Naive thymus-derived CD4-positive, alpha-beta T cell (primary cell): ENCODE data around the gene CISD1. TPM values are rescaled to one million over a fixed set of nuclear protein-coding genes. Genes with fewer than 3 reads are reported as not detected.
"Not testable (repeated sequence)": the region's sequence is repeated elsewhere in the genome, so short reads cannot be mapped to it uniquely, and the experiment has no call there.

ENCODE experiments used
- ATAC-seq: fragments of 150-1000 bp; cut with Tn5 transposase; 2 replicates; pipeline ENCODE4 v1.10.0; 2021; ENCODE audit warnings: mild to moderate bottlenecking, moderate library complexity
- CTCF ChIA-PET: fragments of 350-600 bp; sonication (Branson Sonifier 250); formaldehyde crosslinking; loops from one replicate; lab custom pipeline; 2021; ENCODE audit warnings: antibody characterized with exemption; lab: Charles Lee
- POLR2A ChIA-PET: fragments of 350-600 bp; sonication (Branson Sonifier 250); formaldehyde crosslinking; loops from one replicate; lab custom pipeline; 2021; ENCODE audit warnings: antibody characterized with exemption, inconsistent platforms; lab: Charles Lee
- DNase-seq, 9 donors: peaks; one replicate each; pipeline versions ENCODE4 v3.0.0 to v3.0.0-alpha.2; 2020 to 2022; ENCODE audit warnings: mixed read lengths in 1 of 9
- H3K27ac ChIP-seq: one replicate; pipeline ENCODE4 v1.7.0; 2013; ENCODE audit warnings: mild to moderate bottlenecking, low read depth, low read length, moderate library complexity
- H3K27me3 ChIP-seq, 2 donors: one replicate each; pipeline ENCODE4 v1.7.0; 2013; ENCODE audit warnings: low read length in 2 of 2, mild to moderate bottlenecking in 2 of 2, moderate library complexity in 2 of 2; ENCODE audit not compliant: control insufficient read depth in 2 of 2, insufficient read depth in 2 of 2
- H3K36me3 ChIP-seq, 3 experiments: 1 replicate in 2 of 3; 2 replicates in 1 of 3; pipeline ENCODE4 v1.7.0; 2013; ENCODE audit warnings: low read length in 3 of 3, mild to moderate bottlenecking in 3 of 3, moderate library complexity in 1 of 3; ENCODE audit not compliant: insufficient read depth in 3 of 3, control insufficient read depth in 2 of 3
- H3K4me1 ChIP-seq, 2 donors: one replicate each; pipeline ENCODE4 v1.7.0; 2013; ENCODE audit warnings: low read length in 2 of 2, mild to moderate bottlenecking in 2 of 2, moderate library complexity in 1 of 2; ENCODE audit not compliant: control insufficient read depth in 2 of 2, insufficient read depth in 2 of 2
- H3K4me3 ChIP-seq: 2 replicates; pipeline ENCODE4 v1.7.0; 2013; ENCODE audit warnings: mild to moderate bottlenecking, low read length
- H3K9me3 ChIP-seq, 3 experiments: 1 replicate in 2 of 3; 2 replicates in 1 of 3; pipeline ENCODE4 v1.7.0; 2013; ENCODE audit warnings: low read length in 3 of 3; ENCODE audit not compliant: control insufficient read depth in 2 of 3
- H3K27ac Mint-ChIP-seq, 9 donors: one replicate each; pipeline ENCODE4 v1.8.0; 2020 to 2022; ENCODE audit warnings: mixed read lengths in 9 of 9, mild to moderate bottlenecking in 8 of 9, moderate library complexity in 5 of 9, inconsistent platforms in 2 of 9
- H3K27me3 Mint-ChIP-seq, 5 donors: one replicate each; pipeline ENCODE4 v1.8.0; 2021 to 2022; ENCODE audit warnings: mixed read lengths in 5 of 5, mild to moderate bottlenecking in 1 of 5
- H3K36me3 Mint-ChIP-seq, 5 donors: one replicate each; pipeline ENCODE4 v1.8.0; 2020 to 2022; ENCODE audit warnings: mixed read lengths in 5 of 5, mild to moderate bottlenecking in 3 of 5, inconsistent platforms in 1 of 5
- H3K4me1 Mint-ChIP-seq, 7 donors: one replicate each; pipeline ENCODE4 v1.8.0; 2020 to 2022; ENCODE audit warnings: mixed read lengths in 7 of 7, mild to moderate bottlenecking in 3 of 7, inconsistent platforms in 1 of 7
- H3K4me3 Mint-ChIP-seq, 10 donors: one replicate each; pipeline ENCODE4 v1.8.0; 2020 to 2022; ENCODE audit warnings: mild to moderate bottlenecking in 10 of 10, mixed read lengths in 10 of 10, moderate library complexity in 6 of 10, inconsistent platforms in 2 of 10
- H3K9me3 Mint-ChIP-seq, 11 donors: one replicate each; pipeline ENCODE4 v1.8.0; 2020 to 2022; ENCODE audit warnings: mixed read lengths in 11 of 11, mild to moderate bottlenecking in 4 of 11, inconsistent platforms in 1 of 11, moderate library complexity in 1 of 11
- intact Hi-C, 2 donors: fragments of 100-400 bp; cut with micrococcal nuclease; formaldehyde crosslinking; loops; one replicate each; pipeline ENCODE4 v1.15.1; 2023
- polyA plus RNA-seq, 2 donors: library from polyadenylated mRNA; unstranded; fragments of 300-500 nt; fragmentation: Illumina TruSeq; gene quantifications; one replicate each; pipeline ENCODE4 v1.2.3, GENCODE V29; 2021
- total RNA-seq, 6 experiments: library from RNA in 5 of 6; stranded (reverse) in 5 of 6; gene quantifications; 1 replicate in 5 of 6; 2 replicates in 1 of 6; pipeline ENCODE4 v1.2.3 and lab custom pipeline; 2021 to 2026

Gene CISD1
- total and polyA plus RNA-seq, 7 experiments from 2014 or later: 5.1 to 60.4 (median 15.5) TPM

DNA sequence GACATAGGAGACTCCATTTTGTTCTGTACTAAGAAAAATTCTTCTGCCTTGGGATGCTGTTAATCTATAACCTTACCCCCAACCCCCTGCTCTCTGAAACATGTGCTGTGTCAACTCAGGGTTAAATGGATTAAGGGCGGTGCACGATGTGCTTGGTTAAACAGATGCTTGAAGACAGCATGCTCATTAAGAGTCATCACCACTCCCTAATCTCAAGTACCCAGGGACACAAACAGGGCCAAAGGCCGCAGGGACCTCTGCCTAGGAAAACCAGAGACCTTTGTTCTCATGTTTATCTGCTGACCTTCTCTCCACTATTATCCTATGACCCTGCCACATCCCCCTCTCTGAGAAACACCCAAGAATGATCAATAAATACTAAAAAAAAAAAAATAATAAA is 24.3 kb upstream of the CISD1 start:
- H3K4me3 ChIP-seq, H3K27ac Mint-ChIP-seq, POLR2A ChIA-PET, H3K4me1 ChIP-seq, DNase-seq, H3K9me3 ChIP-seq, H3K27me3 Mint-ChIP-seq, ATAC-seq, CTCF ChIA-PET, H3K4me3 Mint-ChIP-seq, H3K27ac ChIP-seq, H3K27me3 ChIP-seq, H3K36me3 ChIP-seq: not testable (repeated sequence)
- peaks cover 3 to 35% (median 12%) of the 10 kb centered on the region in 11 donors for H3K9me3 Mint-ChIP-seq
- peaks cover 17 to 35% (median 28%) of the 10 kb centered on the region in 7 donors for H3K4me1 Mint-ChIP-seq
- peaks cover 3 to 42% (median 23%) of the 10 kb centered on the region in 5 donors for H3K36me3 Mint-ChIP-seq
- intact Hi-C loops: loop anchor here in 1 of 2 donors (10.0 kb wide), 1 partner anchor 50 kb away; no protein-coding TSS in a partner anchor

GRCh38 chr10:58253184-58253583 is 15.8 kb upstream of the CISD1 start:
- Histone ChIP-seq H3K9me3 (no peaks in the 10 kb centered on the region), H3K4me1 (peaks cover 0 to 4% of the 10 kb centered on the region in 2 donors), H3K36me3 (no peaks in the 10 kb centered on the region), H3K27me3 (no peaks in the 10 kb centered on the region), H3K4me3 (no peak overlapping the region), H3K27ac (no peak overlapping the region)
- POLR2A ChIA-PET: no interaction called here
- H3K27me3 Mint-ChIP-seq: no peaks in the 10 kb centered on the region
- intact Hi-C loops: no loop called here
- peaks cover 4 to 31% (median 14%) of the 10 kb centered on the region in 11 donors for H3K9me3 Mint-ChIP-seq
- no peak for ATAC-seq
- H3K4me1 Mint-ChIP-seq: peaks cover 9 to 31% (median 23%) of the 10 kb centered on the region in 7 donors
- DNase-seq: no peak
- H3K4me3 Mint-ChIP-seq: no peak overlapping the region
- CTCF ChIA-PET: no interaction called here
- peaks cover 11 to 47% (median 34%) of the 10 kb centered on the region in 5 donors for H3K36me3 Mint-ChIP-seq
- no peak overlapping the region for H3K27ac Mint-ChIP-seq

DNA sequence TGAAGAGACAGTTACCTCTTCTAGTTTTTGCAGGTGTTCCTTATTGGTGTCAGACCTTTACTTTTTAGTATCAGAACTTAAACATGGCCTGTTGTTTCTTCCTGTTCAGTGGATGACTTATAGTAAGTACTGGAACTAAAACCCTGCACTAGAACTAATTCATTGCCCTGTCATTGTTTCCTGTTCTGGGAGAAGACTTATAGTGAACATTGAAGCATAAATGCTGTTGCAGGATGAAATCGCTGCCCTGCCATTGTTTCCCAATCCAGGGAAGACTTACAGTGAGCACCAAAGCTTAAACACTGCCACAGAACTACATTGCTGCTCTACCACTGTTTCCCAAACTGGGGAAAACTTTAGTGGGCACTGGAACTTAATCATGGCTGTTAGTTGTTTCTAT is 14.3 kb upstream of the CISD1 start:
- no peak for ATAC-seq
- Histone ChIP-seq H3K4me3 (no peak overlapping the region), H3K36me3 (no peaks in the 10 kb centered on the region), H3K4me1 (peaks cover 0 to 4% of the 10 kb centered on the region in 2 donors), H3K27me3 (no peaks in the 10 kb centered on the region), H3K9me3 (no peaks in the 10 kb centered on the region), H3K27ac (no peak overlapping the region)
- Mint-ChIP-seq H3K36me3 (peaks cover 8 to 45% (median 40%) of the 10 kb centered on the region in 5 donors), H3K4me3 (no peak overlapping the region), H3K9me3 (peaks cover 4 to 25% (median 9%) of the 10 kb centered on the region in 11 donors), H3K27ac (no peak overlapping the region), H3K27me3 (no peaks in the 10 kb centered on the region), H3K4me1 (peaks cover 9 to 31% (median 25%) of the 10 kb centered on the region in 7 donors)
- no peak for DNase-seq
- ChIA-PET CTCF (no interaction called here), POLR2A (no interaction called here)
- intact Hi-C loops: no loop called here

DNA sequence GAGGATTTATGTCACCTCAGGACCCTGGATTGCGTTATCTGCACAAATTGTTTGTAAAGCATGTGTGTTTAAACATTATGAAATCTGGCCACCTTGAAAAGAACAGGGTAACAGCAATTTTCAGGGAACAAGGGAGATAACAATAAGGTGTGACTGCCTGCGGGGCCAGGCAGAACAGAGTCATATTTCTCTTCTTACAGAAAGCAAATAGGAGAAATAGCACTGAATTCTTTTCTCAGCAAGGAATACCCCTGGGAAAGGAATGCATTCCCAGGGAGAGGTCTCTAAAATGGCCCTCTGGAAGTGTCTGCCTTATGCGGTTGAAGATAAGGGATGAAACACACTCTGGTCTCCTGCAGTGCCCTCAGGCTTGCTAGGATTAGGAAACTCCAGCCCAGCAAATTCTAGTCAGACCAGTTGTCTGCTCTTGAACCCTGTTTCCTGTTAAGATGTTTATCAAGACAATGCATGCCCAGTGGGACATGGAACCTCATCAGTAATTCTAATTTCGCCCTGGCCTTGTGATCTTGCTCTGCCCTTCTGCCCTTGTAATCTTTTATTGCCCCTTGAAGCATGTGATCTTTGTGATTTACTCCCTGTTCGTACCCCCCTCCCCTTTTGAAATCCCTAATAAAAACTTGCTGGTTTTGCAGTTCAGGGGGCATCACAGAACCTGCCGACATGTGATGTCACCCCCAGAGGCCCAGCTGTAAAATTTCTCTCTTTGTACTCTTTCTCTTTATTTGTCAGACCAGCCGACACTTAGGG is 12.8 kb upstream of the CISD1 start:
- ATAC-seq, H3K4me3 Mint-ChIP-seq, H3K9me3 ChIP-seq, CTCF ChIA-PET, H3K4me3 ChIP-seq, intact Hi-C loops, DNase-seq, H3K27me3 Mint-ChIP-seq, H3K4me1 ChIP-seq, H3K27ac Mint-ChIP-seq, H3K27ac ChIP-seq, H3K27me3 ChIP-seq, POLR2A ChIA-PET, H3K36me3 ChIP-seq: not testable (repeated sequence)
- H3K4me1 Mint-ChIP-seq: peaks cover 10 to 43% (median 37%) of the 10 kb centered on the region in 7 donors
- H3K9me3 Mint-ChIP-seq: peaks cover 4 to 25% (median 9%) of the 10 kb centered on the region in 11 donors
- peaks cover 8 to 43% (median 36%) of the 10 kb centered on the region in 5 donors for H3K36me3 Mint-ChIP-seq

DNA sequence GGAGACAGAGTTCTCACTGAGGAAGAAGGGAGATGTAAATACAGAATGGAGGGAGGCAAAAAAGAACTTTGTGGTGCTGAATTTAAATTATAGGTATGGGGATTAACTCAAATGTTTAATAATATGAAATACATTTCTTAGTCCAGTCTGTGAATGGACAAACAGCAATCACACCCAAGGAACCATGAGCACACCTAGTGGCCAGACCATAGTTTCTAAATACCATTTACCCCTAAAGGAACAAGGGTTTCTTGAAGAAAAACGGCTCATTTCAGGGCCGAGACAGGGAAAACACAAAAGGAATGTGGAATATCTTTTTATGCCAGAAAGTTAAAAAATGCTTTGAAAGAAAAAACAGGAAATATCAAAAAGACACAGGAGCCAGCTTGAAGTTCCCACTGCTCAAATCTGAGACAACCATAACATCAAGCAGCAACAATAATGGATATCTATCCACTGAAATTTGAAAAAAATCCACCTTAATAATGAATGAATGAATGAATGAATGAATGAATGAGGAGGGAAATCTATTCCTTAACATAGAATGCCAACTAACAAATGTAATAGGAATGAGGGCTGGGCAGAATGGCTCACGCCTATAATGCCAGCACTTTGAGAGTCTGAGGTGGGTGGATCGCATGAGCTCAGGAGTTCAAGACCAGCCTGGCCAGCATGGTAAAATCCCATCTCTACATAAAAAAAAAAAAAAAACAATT is 9.8 kb upstream of the CISD1 start:
- ChIA-PET POLR2A (no interaction called here), CTCF (no interaction called here)
- H3K9me3 Mint-ChIP-seq: peaks cover 0 to 7% (median 2%) of the 10 kb centered on the region in 11 donors
- Histone ChIP-seq H3K36me3 (no peaks in the 10 kb centered on the region), H3K9me3 (no peaks in the 10 kb centered on the region), H3K4me3 (no peak overlapping the region), H3K4me1 (no peaks in the 10 kb centered on the region), H3K27ac (no peak overlapping the region), H3K27me3 (no peaks in the 10 kb centered on the region)
- H3K27me3 Mint-ChIP-seq: no peaks in the 10 kb centered on the region
- no peak overlapping the region for H3K4me3 Mint-ChIP-seq
- no peak for ATAC-seq
- DNase-seq: no peak
- intact Hi-C loops: no loop called here
- peaks cover 13 to 40% (median 36%) of the 10 kb centered on the region in 7 donors for H3K4me1 Mint-ChIP-seq
- peak overlapping the region in 1 of 9 donors; percentile 36 for H3K27ac Mint-ChIP-seq
- peaks cover 5 to 32% (median 24%) of the 10 kb centered on the region in 5 donors for H3K36me3 Mint-ChIP-seq

DNA sequence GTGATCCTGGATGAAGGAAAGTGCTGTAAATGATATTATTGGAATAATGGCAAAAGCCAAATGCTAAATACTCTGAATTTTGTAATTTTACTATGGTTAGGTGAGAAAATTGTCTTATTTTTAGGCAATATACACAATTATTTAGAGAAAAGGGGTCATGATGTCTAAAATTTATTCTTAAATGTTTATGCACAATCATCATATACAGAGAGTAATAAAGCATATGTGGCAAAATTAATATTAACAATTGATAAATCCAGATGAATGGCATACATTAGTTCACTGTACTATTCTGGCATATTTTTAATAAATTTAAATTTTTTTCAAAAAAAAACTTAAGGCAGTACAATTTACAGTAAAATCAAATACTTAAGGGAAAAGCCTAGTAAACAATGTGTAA is 8.6 kb upstream of the CISD1 start:
- ChIA-PET CTCF (no interaction called here), POLR2A (no interaction called here)
- H3K27me3 ChIP-seq: no peaks in the 10 kb centered on the region

More for the DNA sequence above, 8.6 kb upstream of the CISD1 start:
- no peaks in the 10 kb centered on the region for H3K9me3 ChIP-seq
- intact Hi-C loops: loop anchor here in 1 of 2 donors (10.0 kb wide), 2 partner anchors 1644 to 1896 kb away; partner anchors contain the start of genes CCDC6 and ZWINT
- no peak overlapping the region for H3K27ac ChIP-seq
- ATAC-seq: no peak
- peaks cover 0 to 3% of the 10 kb centered on the region in 2 donors for H3K4me1 ChIP-seq
- Mint-ChIP-seq H3K27ac (no peak overlapping the region), H3K36me3 (peaks cover 0 to 23% (median 16%) of the 10 kb centered on the region in 5 donors), H3K27me3 (no peaks in the 10 kb centered on the region), H3K4me1 (peaks cover 19 to 48% (median 42%) of the 10 kb centered on the region in 7 donors), H3K4me3 (no peak overlapping the region), H3K9me3 (peaks cover 0 to 3% (median 0%) of the 10 kb centered on the region in 11 donors)
- no peak for DNase-seq
- H3K36me3 ChIP-seq: no peaks in the 10 kb centered on the region
- H3K4me3 ChIP-seq: no peak overlapping the region
